ENCODE measurements around the gene MED23.

The MED23 gene, protein sequence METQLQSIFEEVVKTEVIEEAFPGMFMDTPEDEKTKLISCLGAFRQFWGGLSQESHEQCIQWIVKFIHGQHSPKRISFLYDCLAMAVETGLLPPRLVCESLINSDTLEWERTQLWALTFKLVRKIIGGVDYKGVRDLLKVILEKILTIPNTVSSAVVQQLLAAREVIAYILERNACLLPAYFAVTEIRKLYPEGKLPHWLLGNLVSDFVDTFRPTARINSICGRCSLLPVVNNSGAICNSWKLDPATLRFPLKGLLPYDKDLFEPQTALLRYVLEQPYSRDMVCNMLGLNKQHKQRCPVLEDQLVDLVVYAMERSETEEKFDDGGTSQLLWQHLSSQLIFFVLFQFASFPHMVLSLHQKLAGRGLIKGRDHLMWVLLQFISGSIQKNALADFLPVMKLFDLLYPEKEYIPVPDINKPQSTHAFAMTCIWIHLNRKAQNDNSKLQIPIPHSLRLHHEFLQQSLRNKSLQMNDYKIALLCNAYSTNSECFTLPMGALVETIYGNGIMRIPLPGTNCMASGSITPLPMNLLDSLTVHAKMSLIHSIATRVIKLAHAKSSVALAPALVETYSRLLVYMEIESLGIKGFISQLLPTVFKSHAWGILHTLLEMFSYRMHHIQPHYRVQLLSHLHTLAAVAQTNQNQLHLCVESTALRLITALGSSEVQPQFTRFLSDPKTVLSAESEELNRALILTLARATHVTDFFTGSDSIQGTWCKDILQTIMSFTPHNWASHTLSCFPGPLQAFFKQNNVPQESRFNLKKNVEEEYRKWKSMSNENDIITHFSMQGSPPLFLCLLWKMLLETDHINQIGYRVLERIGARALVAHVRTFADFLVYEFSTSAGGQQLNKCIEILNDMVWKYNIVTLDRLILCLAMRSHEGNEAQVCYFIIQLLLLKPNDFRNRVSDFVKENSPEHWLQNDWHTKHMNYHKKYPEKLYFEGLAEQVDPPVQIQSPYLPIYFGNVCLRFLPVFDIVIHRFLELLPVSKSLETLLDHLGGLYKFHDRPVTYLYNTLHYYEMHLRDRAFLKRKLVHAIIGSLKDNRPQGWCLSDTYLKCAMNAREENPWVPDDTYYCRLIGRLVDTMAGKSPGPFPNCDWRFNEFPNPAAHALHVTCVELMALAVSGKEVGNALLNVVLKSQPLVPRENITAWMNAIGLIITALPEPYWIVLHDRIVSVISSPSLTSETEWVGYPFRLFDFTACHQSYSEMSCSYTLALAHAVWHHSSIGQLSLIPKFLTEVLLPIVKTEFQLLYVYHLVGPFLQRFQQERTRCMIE (N-terminal part only)

DNA sequence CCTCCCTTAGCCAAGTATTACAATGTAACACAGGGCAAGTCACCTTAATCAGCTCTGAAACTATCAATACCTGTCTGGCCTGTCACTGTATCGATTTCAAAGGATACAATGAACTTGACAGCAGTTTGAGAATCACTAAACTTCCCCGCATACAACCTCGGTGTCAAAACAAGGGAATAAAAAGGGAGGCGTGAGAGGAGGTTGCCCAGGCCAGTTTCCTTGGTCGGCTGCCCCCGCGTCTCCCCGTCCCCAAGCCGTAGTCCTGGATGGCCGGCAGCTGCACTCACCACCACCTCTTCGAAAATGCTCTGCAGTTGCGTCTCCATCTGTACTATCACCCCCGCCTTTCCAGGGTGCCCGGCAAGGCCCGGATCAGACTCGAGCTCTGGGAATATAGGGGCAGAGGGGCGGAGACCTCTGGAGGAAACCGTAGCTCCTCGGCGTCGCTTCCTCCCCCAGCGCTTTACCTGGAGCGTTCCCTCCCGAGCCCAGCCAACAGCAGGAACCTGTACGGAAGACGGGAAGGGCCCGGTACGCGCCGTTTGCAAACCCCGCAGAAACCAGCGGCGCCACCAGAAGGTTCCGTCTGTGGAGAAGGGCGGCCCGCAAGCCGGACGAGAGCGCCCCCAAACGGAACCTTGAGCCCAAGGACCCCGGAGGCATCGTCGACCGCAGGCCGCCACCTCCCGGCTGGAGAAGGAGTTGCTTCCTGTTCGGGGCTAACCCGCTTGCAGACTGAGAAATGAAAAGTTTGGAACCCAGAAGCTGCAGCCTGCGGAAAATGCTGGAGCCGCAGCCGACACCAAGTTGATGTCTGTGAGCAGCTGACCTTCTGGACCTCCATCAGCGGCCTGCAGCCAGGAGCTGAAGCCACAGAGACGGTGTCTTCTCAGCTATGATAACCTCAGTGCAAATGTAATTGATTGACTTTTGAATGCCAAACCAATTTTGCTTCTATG is at the start of gene MED23:
Gene MED23 (minus strand): TSS at position 519 of the 959 bp plus-strand sequence. CDS start 193 bp downstream, at position 326.
- no peak for FAIRE-seq

DNA sequence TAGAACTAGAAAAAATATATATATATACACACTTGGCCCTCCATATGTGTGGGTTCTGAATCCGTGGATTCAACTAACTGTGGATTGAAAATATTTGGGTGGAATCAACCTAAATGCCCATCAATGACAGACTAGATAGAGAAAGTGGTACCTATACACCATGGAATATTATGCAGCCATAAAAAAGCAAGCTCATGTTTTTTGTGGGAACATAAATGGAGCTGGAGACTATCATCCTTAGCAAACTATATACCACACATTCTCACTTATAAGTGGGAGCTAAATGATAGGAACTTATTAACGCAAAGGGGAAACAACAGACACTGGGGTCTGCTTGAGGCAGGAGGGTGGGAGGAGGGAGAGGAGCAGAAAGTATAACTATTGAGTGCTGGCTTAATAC is 45.1 kb upstream of the MED23 start:
- no peak for FAIRE-seq

DNA sequence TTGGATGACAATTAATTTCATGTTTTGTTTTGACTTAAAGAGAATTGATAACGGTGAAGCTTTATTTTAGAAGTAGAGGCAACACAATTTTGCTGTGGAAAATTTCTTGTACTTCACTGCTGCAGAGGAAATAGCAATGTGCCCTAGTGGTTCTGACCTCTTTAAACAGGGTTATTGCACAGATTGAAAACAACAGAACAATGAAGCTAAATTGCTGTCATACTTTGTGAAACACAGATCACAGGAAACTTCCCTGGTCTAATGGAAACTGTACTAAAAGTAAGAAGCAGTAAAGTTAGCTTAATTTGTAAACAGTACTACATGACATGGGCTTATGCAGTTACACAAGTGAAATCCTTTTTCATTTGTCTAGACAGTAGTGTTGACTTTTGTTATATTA is 41.8 kb upstream of the MED23 start:
- FAIRE-seq: no peak

GRCh38 chr6:131663578-131664165 is 35.6 kb upstream of the MED23 start:
- no peak for FAIRE-seq

DNA sequence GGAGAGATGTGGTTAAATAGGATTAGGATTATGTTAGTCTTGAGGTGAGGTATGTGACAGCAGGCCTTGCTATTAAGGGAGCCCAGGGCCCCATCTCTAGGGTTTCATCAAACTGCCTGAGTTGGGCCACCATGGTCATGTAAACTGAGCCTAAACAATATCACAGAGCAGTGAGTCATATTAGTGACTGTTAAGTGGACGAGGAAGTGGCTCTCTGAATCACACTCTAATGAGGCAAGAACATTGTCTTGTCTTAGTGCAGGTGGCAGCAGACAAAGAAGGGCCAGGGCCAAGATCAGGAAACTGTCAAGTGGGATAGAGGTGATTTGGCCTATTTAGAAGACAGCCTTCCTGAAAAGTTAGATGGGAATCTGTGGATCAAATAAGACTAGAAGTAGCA is 32.2 kb upstream of the MED23 start:
- FAIRE-seq: no peak

DNA sequence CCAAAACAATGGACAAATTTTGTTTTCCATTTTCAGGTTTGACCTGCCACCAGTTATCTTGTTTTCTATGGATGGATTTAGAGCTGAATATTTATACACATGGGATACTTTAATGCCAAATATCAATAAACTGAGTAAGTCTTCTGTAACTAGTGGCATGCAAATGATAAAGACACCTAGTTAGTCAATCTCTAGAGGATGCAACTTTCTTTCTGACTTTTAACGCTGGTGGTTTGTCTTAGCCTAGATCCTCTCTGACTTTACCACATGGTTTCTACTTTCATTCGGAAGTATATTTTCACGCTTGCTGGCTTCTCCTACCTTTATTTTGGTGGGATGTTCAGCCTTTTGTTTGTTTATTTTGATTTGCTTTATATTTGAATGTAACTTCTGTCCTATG is 30.2 kb upstream of the MED23 start:
- FAIRE-seq: no peak

GRCh38 chr6:131657630-131658111 is 29.6 kb upstream of the MED23 start:
- no peak for FAIRE-seq

DNA sequence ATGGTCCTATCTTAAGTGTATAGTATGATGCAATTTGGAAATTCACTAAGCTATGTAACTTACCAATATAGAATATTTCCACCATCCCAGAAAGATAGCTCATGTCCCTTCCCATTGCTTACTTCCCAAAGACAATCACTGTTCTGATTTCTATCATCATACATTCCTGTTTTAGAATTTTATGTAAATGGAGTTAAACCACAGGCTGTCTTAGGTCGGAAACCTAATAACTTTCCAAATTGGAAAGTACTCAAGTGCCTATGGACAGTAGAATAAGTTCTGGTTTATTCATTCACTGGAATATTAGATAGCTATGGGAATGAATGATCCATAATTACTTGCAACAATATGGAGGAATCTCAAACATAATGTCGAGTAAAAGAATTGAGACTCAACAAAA is 29.2 kb upstream of the MED23 start:
- no peak for FAIRE-seq

GRCh38 chr6:131656667-131657066 is 28.6 kb upstream of the MED23 start:
- FAIRE-seq: no peak

GRCh38 chr6:131655951-131656350 is 27.9 kb upstream of the MED23 start:
- FAIRE-seq: no peak

GRCh38 chr6:131655387-131655786 is 27.3 kb upstream of the MED23 start:
- no peak for FAIRE-seq

DNA sequence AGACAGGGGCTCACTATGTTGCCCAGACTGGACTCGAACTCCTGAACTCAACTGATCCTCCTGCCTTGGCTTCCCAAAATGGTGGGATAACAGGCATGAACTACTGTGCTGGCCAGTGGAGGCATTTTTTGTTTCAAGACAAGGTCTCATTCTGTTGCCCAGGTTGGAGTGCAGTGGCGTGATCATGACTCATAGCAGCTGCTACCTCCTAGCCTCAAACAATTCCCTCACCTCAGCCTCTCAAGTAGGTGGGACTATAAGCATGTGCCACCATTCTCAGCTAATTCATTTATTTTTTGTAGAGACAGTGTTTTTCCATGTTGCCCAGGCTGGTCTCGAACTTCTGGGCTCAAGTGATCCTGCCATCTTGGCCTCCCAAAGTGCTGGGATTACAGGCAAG is 26.3 kb upstream of the MED23 start:
- no peak for FAIRE-seq

- FAIRE-seq: peak; percentile 64
These were observed 24.4 kb upstream of the MED23 start for GRCh38 chr6:131652472-131652871.

DNA sequence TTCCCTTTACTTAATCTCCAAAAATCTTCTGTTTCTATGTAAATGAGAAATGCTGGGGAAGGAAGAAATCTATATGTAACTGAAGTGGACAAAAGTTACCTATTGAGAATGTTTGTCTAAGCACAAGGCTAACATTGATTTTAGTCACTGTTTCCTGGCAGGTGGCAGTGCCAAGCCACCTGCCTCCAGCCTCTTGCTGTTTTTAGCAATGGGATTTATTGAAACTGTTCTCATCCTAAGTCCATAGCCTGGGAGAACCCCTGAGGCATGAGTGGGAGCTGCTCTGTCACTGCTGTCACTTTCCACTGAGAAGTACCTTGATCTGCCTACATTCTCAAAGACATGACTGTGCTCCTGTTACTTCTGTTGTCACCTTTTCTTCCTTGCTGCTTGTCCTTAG is 23.7 kb upstream of the MED23 start:
- FAIRE-seq: no peak

DNA sequence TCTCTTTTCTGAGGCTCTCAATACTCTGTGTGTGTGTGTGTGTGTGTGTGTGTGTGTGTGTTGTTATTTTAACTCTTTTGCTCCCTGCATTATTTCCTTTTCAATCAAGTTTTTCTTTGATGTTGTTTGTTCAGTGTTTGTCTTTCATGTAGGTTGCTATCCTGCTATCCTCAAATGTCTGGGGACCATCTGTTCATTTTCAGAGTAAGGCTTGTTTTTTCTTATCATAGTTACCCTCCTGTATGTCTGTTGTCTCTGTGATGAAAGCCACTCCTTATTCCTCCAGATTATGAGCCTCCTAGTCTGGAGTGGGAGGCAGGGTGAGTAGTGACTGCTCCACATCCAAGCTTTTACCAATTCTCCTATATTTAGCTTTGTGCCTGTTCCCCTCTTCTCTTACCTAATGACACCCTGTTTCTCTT is 18.2 kb upstream of the MED23 start:
- no peak for FAIRE-seq

GRCh38 chr6:131645846-131646245 is 17.8 kb upstream of the MED23 start:
- FAIRE-seq: no peak

DNA sequence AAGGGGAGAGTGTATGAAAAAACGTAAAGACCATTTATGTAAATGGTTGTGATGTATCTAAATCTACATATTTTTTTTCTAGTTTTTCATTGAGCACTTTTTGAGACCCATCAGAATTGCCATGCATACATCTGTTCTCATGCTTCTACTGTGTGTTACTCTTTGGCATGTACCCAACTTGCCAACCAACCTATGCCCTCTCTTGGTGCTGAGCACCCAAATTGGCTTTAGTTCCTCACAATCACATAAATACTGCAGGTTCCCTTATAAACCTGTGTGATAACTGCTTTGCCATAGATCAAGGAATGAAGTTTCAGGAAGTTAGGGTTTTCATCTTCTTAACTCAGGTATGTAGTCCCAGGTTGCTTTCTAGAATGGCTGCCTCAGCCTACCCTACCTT is 16.9 kb upstream of the MED23 start:
- FAIRE-seq: no peak

GRCh38 chr6:131643855-131644460 is 15.9 kb upstream of the MED23 start:
- no peak for FAIRE-seq

DNA sequence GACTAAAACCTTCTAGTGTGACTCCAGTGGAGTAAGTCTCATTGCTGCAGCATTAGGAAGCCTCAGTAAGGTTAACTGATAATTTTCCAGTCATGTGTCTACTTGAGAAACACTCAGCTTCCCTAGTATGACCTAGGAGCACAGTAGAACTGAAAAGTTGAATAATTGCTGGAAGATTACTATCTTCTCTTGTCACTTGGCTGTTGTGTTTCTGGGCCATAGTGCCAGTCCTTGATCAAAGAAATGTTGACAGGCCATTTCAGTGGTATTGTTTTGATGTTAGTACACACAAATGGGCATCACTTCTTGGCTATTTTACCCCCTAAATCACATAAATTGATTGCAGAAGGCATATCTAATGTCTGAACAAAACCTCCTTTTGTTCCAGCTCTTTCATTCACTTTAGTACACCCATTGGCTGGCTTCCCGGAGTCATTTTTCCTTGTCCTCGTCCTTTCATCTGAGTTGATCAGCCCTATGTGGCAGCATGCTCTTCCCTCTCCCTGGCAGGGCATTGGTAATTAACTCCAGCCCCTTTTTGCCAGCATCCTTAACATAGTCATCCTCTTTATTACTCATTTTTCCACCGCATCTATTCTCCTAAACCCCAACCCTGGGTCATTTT is 15.1 kb upstream of the MED23 start:
- FAIRE-seq: no peak

- no peak for FAIRE-seq
These were observed 14.5 kb upstream of the MED23 start for GRCh38 chr6:131642565-131642964.
